Uterus (tissue), 4 donors: ENCODE results near the gene ISG15. TPM values are rescaled to one million over a fixed set of nuclear protein-coding genes. Genes with fewer than 3 reads are reported as not detected.

Experiments
- DNase-seq, 2 donors: peaks; one replicate each; pipeline ENCODE4 v3.0.0-alpha.2; 2019 to 2020
- H3K27ac ChIP-seq, 2 donors: fragments of 200-600 bp; sonication (generic); 1 replicate in 1 of 2; 2 replicates in 1 of 2; pipeline ENCODE4 v1.5.1; 2016 to 2018
- H3K27me3 ChIP-seq, 2 donors: fragments of 200-600 bp; sonication (generic); one replicate each; pipeline ENCODE4 v1.5.1; 2018 to 2019; ENCODE audit warnings: control low read depth in 1 of 2
- H3K36me3 ChIP-seq, 2 donors: fragments of 200-600 bp; sonication (generic); one replicate each; pipeline ENCODE4 v1.5.1; 2019; ENCODE audit warnings: control low read depth in 1 of 2
- H3K4me1 ChIP-seq, 2 donors: fragments of 200-600 bp; sonication (generic); one replicate each; pipeline ENCODE4 v1.5.1; 2018 to 2019; ENCODE audit warnings: control low read depth in 1 of 2
- H3K4me3 ChIP-seq, 2 donors: fragments of 200-600 bp; sonication (generic); 1 replicate in 1 of 2; 2 replicates in 1 of 2; pipeline ENCODE4 v1.5.1; 2018 to 2019; ENCODE audit warnings: mild to moderate bottlenecking in 1 of 2
- H3K9me3 ChIP-seq, 2 donors: fragments of 200-600 bp; sonication (generic); one replicate each; pipeline ENCODE4 v1.5.1; 2019; ENCODE audit warnings: control low read depth in 1 of 2
- CTCF ChIP-seq, 4 experiments: fragments of 200-600 bp in 2 of 4; fragments of 450-650 bp in 2 of 4; sonication (generic) in 2 of 4; IDR thresholded peaks; one replicate each; pipeline ENCODE4 v1.5.1; 2016 to 2019; ENCODE audit warnings: antibody characterized with exemption in 4 of 4, mild to moderate bottlenecking in 2 of 4, moderate library complexity in 1 of 4
- POLR2A ChIP-seq, 2 donors: fragments of 450-650 bp; IDR thresholded peaks; one replicate each; pipeline ENCODE4 v1.6.1; 2016; ENCODE audit warnings: antibody characterized with exemption in 2 of 2, mild to moderate bottlenecking in 1 of 2, moderate library complexity in 1 of 2
- intact Hi-C: fragments of 100-400 bp; cut with DNase I; formaldehyde crosslinking; loops from one replicate; pipeline ENCODE4 v1.15.1; 2023; ENCODE audit warnings: low total_unique reads
- total RNA-seq, 4 donors: library from RNA; depleted of rRNA in 3 of 4; stranded (reverse); fragments of >200 nt in 3 of 4; gene quantifications; one replicate each; pipeline versions ENCODE4 v1.1.0 to v1.2.4, GENCODE V29; 2014 to 2023
- donor health status: DM: yes; HTN: yes; CAD: no.

Gene ISG15
- total RNA-seq, 4 donors from 2014 or later, result 1.8 to 27.2 (median 15.2) TPM

- intact Hi-C loops, result no loop called here
- no peaks in the 10 kb centered on the region for H3K9me3 ChIP-seq
- H3K4me1 ChIP-seq, result peaks cover 0 to 7% of the 10 kb centered on the region in 2 donors
- H3K36me3 ChIP-seq, result no peaks in the 10 kb centered on the region
- H3K4me3 ChIP-seq, result peak within 1 kb of the TSS; percentile 38 to 45
- H3K27me3 ChIP-seq, result peaks cover 9 to 10% of the 10 kb centered on the region in 2 donors
- no peak for DNase-seq
- H3K27ac ChIP-seq, result peak within 1 kb of the TSS in 1 of 2 donors; percentile 8
- TF ChIP-seq POLR2A (IDR thresholded peaks at IDR 0.05) (no peak), CTCF (IDR thresholded peaks at IDR 0.05) (no peak)
These were observed 47.1 kb upstream of the ISG15 start, which contains the start of gene PLEKHN1 for GRCh38 chr1:966135-966703. PLEKHN1 (plus strand) TSS chr1:966482; CDS start chr1:966532, 50 bp downstream.

- Histone ChIP-seq H3K4me1 (peaks cover 0 to 7% of the 10 kb centered on the region in 2 donors), H3K4me3 (peak overlapping the region; percentile 38 to 45), H3K9me3 (no peaks in the 10 kb centered on the region), H3K36me3 (no peaks in the 10 kb centered on the region), H3K27ac (peak overlapping the region in 1 of 2 donors; percentile 8), H3K27me3 (peaks cover 10 to 15% of the 10 kb centered on the region in 2 donors)
- TF ChIP-seq CTCF (IDR thresholded peaks at IDR 0.05), result no peak
- no peak for TF ChIP-seq POLR2A (IDR thresholded peaks at IDR 0.05)
- intact Hi-C loops, result no loop called here
- DNase-seq, result peak; percentile 45 to 66
These were observed 46.5 kb upstream of the ISG15 start for GRCh38 chr1:966704-967300.

- no peak overlapping the region for H3K27ac ChIP-seq
- H3K4me1 ChIP-seq, result peaks cover 0 to 7% of the 10 kb centered on the region in 2 donors
- peaks cover 10 to 19% of the 10 kb centered on the region in 2 donors for H3K27me3 ChIP-seq
- TF ChIP-seq CTCF (IDR thresholded peaks at IDR 0.05) (no peak), POLR2A (IDR thresholded peaks at IDR 0.05) (no peak)
- DNase-seq, result no peak
- H3K4me3 ChIP-seq, result no peak overlapping the region
- H3K9me3 ChIP-seq, result no peaks in the 10 kb centered on the region
- intact Hi-C loops, result no loop called here
- H3K36me3 ChIP-seq, result no peaks in the 10 kb centered on the region
These were observed 45.6 kb upstream of the ISG15 start for GRCh38 chr1:967466-968343.

GRCh38 chr1:969260-969855 is 43.9 kb upstream of the ISG15 start:
- TF ChIP-seq POLR2A (IDR thresholded peaks at IDR 0.05), result no peak
- TF ChIP-seq CTCF (IDR thresholded peaks at IDR 0.05), result no peak
- H3K4me1 ChIP-seq, result peaks cover 0 to 7% of the 10 kb centered on the region in 2 donors
- no peak overlapping the region for H3K4me3 ChIP-seq
- H3K27me3 ChIP-seq, result peaks cover 10 to 19% of the 10 kb centered on the region in 2 donors
- intact Hi-C loops, result no loop called here
- no peaks in the 10 kb centered on the region for H3K9me3 ChIP-seq
- H3K27ac ChIP-seq, result no peak overlapping the region
- H3K36me3 ChIP-seq, result no peaks in the 10 kb centered on the region
- no peak for DNase-seq
